ENCODE results near the gene GPATCH1.
"Not testable (repeated sequence)": the region's sequence is repeated elsewhere in the genome, so short reads cannot be mapped to it uniquely, and the experiment has no call there.

GPATCH1 gene, protein sequence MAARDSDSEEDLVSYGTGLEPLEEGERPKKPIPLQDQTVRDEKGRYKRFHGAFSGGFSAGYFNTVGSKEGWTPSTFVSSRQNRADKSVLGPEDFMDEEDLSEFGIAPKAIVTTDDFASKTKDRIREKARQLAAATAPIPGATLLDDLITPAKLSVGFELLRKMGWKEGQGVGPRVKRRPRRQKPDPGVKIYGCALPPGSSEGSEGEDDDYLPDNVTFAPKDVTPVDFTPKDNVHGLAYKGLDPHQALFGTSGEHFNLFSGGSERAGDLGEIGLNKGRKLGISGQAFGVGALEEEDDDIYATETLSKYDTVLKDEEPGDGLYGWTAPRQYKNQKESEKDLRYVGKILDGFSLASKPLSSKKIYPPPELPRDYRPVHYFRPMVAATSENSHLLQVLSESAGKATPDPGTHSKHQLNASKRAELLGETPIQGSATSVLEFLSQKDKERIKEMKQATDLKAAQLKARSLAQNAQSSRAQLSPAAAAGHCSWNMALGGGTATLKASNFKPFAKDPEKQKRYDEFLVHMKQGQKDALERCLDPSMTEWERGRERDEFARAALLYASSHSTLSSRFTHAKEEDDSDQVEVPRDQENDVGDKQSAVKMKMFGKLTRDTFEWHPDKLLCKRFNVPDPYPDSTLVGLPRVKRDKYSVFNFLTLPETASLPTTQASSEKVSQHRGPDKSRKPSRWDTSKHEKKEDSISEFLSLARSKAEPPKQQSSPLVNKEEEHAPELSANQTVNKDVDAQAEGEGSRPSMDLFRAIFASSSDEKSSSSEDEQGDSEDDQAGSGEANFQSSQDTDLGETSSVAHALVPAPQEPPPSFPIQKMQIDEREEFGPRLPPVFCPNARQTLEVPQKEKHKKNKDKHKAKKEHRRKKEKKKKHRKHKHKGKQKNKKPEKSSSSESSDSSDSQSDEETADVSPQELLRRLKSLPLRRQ

DNA sequence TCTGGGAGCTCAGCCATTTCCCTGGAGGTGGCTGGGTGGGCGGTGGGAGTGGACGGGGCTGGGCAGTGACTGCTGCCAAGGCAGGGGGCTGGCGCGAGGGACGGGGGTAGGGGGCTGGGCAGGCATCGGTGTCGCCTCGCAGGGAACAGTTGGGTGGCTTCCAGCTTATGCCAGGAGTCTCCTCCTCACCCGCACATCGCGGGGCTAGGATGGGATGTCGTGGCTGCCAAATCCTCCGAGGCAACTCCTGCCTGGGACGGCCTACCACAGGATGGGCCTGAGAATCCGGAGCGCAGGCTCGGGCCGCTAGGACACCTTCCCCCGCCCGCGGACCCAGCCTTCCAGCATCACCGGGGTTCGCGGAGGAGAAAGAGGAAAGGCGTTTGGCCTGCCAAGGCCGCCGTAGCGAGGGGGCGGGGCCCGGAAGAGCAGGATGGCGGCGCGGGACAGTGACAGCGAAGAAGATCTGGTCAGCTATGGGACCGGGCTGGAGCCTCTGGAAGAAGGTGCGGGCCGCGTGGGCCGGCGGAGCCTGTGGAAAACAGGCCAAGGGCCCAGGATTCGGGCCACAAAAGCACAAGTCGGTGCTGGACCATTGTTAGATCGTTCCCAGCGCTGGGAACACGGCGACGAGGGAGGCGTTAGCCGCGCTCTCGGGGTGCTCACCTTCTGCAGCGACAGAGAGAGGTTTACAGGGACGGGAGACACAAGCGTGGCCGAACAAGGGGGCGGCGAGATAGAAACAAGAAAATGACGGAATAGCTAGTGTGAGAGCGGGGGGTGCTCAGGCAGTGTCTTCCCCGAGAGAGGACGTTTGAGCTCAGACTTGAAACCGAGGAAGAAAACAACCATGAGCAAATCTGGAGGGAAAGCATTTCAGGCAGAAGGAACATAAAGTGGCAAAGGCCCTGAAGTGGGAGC is at the start of gene GPATCH1:
TSS of gene GPATCH1 (plus strand) at position 421 of the 921 bp plus-strand sequence. CDS start at position 434, 13 bp downstream.
- peak within 1 kb of the TSS; percentile 88 for H3K4me3 ChIP-seq (ENCODE audit: low read depth, low read length)
- TF ChIP-seq MYC (IDR thresholded peaks at IDR 0.05; ENCODE audit: low read depth, low read length) = peak; percentile 67
- TF ChIP-seq, protein P1, sequence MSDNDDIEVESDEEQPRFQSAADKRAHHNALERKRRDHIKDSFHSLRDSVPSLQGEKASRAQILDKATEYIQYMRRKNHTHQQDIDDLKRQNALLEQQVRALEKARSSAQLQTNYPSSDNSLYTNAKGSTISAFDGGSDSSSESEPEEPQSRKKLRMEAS (IDR thresholded peaks at IDR 0.05; ENCODE audit: low read depth, low read length) = peak; percentile 46; the same call in 1 of the 2 replicates
- TF ChIP-seq POLR2A (IDR thresholded peaks at IDR 0.05; ENCODE audit: extremely low read depth, insufficient read length) = peak; percentile 71
- TF ChIP-seq, protein P2, sequence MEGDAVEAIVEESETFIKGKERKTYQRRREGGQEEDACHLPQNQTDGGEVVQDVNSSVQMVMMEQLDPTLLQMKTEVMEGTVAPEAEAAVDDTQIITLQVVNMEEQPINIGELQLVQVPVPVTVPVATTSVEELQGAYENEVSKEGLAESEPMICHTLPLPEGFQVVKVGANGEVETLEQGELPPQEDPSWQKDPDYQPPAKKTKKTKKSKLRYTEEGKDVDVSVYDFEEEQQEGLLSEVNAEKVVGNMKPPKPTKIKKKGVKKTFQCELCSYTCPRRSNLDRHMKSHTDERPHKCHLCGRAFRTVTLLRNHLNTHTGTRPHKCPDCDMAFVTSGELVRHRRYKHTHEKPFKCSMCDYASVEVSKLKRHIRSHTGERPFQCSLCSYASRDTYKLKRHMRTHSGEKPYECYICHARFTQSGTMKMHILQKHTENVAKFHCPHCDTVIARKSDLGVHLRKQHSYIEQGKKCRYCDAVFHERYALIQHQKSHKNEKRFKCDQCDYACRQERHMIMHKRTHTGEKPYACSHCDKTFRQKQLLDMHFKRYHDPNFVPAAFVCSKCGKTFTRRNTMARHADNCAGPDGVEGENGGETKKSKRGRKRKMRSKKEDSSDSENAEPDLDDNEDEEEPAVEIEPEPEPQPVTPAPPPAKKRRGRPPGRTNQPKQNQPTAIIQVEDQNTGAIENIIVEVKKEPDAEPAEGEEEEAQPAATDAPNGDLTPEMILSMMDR (IDR thresholded peaks at IDR 0.05; ENCODE audit: low read depth, low read length) = no peak
- peak; percentile 81 for DNase-seq (ENCODE audit: low read depth)

DNA sequence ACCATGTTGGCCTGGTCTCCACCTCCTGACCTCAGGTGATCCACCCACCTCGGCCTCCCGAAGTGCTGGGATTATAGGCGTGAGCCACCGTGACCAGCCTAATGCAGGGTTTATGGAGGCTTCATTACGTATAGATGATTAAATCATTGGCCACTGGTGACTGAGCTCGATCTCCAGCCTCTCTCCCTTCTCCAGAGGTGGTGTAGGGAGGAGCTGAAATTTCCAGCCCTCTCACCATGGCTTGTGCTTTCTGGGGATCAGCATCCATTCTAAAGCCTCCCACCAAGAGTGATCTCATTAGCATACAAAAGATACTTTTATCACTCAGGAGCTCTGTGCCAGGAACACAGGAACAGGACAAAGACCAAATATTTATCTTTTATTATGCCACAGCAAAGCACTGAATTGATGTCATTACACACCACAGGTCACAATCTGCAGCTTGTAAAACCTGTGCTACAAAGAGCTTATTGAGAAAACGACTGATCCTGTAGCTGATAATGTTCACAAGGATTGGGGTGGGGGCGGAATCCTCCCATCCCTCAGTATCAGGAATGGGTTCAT is 48.7 kb upstream of the GPATCH1 start:
- no peak overlapping the region for H3K4me3 ChIP-seq (ENCODE audit: low read depth, low read length)
- TF ChIP-seq MYC (IDR thresholded peaks at IDR 0.05; ENCODE audit: low read depth, low read length) = no peak
- TF ChIP-seq, protein P1 (IDR thresholded peaks at IDR 0.05; ENCODE audit: low read depth, low read length) = no peak
- TF ChIP-seq, protein P2 (IDR thresholded peaks at IDR 0.05; ENCODE audit: low read depth, low read length) = no peak
- no peak for TF ChIP-seq POLR2A (IDR thresholded peaks at IDR 0.05; ENCODE audit: extremely low read depth, insufficient read length)
- no peak for DNase-seq (ENCODE audit: low read depth)

DNA sequence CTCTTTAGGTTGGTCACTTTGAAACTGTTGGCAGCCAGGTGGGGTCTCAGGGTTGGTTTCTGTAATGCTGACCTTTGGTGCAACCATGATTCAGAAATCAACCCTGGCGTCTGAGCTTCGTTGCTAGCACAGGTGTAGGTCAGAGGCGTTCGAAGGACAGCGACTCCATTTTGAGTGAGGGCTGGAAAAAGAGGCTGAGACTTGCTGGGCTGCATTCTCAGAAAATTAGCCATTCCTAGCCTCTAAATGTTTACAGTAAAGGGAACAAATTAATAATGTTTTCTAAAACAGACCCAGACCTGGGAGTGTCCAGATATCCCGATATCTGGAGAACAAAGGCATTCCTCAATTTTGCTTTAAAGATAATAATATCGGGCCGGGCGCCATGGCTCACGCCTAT is 45.5 kb upstream of the GPATCH1 start:
- H3K4me3 ChIP-seq (ENCODE audit: low read depth, low read length) = no peak overlapping the region
- TF ChIP-seq, protein P2 (IDR thresholded peaks at IDR 0.05; ENCODE audit: low read depth, low read length) = no peak
- TF ChIP-seq MYC (IDR thresholded peaks at IDR 0.05; ENCODE audit: low read depth, low read length) (no peak), POLR2A (IDR thresholded peaks at IDR 0.05; ENCODE audit: extremely low read depth, insufficient read length) (no peak)
- TF ChIP-seq, protein P1 (IDR thresholded peaks at IDR 0.05; ENCODE audit: low read depth, low read length) = no peak
- no peak for DNase-seq (ENCODE audit: low read depth)

DNA sequence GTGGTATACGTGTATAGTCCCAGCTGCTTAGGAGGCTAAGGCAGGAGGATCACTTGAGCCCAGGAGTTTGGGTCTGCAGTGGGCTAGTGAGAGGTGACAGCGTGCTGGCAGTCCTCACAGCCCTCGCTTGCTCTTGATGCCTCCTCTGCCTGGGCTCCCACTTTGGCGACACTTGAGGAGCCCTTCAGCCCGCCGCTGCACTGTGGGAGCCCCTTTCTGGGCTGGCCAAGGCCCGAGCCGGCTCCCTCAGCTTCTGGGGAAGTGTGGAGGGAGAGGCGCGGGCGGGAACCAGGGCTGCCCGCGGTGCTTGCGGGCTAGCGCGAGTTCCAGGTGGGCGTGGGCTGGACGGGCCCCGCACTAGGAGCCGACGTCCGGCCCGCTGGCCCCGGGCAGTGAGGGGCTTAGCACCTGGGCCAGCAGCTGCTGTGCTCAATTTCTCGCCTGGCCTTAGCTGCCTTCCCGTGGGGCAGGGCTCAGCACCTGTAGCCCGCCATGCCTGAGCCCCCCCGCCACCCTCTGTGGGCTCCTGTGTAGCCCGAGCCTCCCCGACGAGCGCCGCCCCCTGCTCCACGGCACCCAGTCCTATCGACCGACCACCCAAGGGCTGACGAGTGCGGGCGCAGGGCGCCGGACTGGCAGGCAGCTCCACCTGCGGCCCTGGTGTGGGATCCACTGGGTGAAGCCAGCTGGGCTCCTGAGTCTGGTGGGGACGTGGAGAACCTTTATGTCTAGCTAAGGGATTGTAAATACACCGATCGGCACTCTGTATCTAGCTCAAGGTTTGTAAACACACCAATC is 44.4 kb upstream of the GPATCH1 start:
- H3K4me3 ChIP-seq (ENCODE audit: low read depth, low read length); DNase-seq (ENCODE audit: low read depth): not testable (repeated sequence)

DNA sequence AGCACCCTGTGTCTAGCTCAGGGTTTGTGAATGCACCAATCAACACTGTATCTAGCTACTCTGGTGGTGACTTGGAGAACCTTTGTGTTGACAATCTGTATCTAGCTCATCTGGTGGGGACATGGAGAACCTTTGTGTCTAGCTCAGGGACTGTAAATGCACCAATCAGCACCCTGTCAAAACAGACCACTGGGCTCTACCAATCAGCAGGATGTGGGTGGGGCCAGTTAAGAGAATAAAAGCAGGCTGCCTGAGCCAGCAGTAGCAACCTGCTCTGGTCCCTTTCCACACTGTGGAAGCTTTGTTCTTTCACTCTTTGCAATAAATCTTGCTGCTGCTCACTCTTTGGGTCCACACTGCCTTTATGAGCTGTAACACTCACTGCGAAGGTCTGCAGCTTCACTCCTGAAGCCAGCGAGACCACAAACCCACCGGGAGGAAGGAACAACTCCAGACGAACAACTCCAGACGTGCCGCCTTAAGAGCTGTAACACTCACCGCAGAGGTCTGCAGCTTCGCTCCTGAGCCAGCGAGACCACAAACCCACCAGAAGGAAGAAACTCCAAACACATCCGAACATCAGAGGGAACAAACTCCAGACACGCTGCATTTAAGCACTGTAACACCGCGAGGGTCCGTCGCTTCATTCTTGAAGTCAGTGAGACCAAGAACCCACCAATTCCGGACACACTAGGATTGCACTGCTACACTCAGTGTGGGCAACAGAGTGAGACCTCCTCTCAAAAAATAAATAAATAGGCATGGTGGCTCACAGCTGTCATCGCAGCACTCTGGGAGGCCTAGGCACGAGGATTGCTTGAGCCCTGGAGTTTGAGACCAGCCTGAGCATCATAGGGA is 43.6 kb upstream of the GPATCH1 start:
- not testable (repeated sequence) for H3K4me3 ChIP-seq (ENCODE audit: low read depth, low read length)
- peak; percentile 62 for DNase-seq (ENCODE audit: low read depth)

All from NB4 (cell line).